Measurements from ENCODE around the gene LGI1. TPM values are rescaled to one million over a fixed set of nuclear protein-coding genes. Genes with fewer than 3 reads are reported as not detected.

Gene LGI1
- total RNA-seq, 1 donor from 2014 or later = 0.13 TPM

DNA sequence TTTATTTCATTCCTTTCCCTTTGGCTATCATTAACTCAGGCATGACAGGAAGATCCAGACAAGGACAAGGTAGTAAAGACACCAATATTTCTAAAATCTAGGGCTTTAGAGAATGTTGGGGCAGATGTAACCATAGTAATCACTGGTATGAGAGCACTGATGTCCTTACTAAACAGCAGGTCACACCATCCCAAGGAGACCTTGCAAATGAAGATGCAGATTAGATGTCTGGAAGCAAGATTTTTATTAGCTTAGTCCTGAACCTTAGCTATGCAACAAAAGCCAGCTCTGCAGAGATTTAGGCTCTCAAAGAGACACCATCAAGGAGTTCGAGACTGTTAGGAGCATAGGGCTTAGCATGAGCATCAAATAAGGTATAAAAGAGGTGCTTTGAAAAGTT, 31.7 kb upstream of the LGI1 start:
- no peaks in the 10 kb centered on the region for H3K4me1 Mint-ChIP-seq
- H3K36me3 Mint-ChIP-seq = no peaks in the 10 kb centered on the region
- TF ChIP-seq, protein P1, sequence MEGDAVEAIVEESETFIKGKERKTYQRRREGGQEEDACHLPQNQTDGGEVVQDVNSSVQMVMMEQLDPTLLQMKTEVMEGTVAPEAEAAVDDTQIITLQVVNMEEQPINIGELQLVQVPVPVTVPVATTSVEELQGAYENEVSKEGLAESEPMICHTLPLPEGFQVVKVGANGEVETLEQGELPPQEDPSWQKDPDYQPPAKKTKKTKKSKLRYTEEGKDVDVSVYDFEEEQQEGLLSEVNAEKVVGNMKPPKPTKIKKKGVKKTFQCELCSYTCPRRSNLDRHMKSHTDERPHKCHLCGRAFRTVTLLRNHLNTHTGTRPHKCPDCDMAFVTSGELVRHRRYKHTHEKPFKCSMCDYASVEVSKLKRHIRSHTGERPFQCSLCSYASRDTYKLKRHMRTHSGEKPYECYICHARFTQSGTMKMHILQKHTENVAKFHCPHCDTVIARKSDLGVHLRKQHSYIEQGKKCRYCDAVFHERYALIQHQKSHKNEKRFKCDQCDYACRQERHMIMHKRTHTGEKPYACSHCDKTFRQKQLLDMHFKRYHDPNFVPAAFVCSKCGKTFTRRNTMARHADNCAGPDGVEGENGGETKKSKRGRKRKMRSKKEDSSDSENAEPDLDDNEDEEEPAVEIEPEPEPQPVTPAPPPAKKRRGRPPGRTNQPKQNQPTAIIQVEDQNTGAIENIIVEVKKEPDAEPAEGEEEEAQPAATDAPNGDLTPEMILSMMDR (IDR thresholded peaks at IDR 0.05; ENCODE audit: unreplicated experiment) = no peak
- no peak for DNase-seq (ENCODE audit: low spot score in 2 of 2, unreplicated experiment in 2 of 2)
- no peak overlapping the region for H3K27ac Mint-ChIP-seq
- H3K4me3 Mint-ChIP-seq = no peak overlapping the region
- peaks cover 45% of the 10 kb centered on the region for H3K27me3 Mint-ChIP-seq (ENCODE audit: low read depth)
- H3K9me3 Mint-ChIP-seq = no peaks in the 10 kb centered on the region

DNA sequence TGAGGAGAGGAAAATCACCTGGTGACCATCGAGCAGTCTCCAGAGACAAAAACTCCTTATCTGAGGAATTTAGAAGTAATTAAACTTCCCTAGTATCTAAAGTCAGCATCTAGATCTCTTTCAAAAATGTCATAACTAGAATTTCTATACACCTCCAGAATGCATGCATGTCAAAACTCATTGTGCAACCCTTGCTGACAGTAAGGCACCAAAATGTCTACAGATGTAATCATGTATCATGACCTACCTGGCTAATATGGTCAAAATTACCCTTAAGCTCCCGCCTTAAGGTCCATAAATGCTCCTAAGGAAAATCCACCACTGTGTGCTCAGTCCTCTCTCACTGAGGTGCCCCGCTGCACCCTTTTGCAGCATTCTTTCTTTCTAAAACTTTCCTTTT, 16.4 kb upstream of the LGI1 start:
- TF ChIP-seq, protein P1 (IDR thresholded peaks at IDR 0.05; ENCODE audit: unreplicated experiment) = no peak
- H3K27ac Mint-ChIP-seq = no peak overlapping the region
- H3K4me1 Mint-ChIP-seq = peaks cover 3% of the 10 kb centered on the region
- peaks cover 8% of the 10 kb centered on the region for H3K27me3 Mint-ChIP-seq (ENCODE audit: low read depth)
- H3K4me3 Mint-ChIP-seq = no peak overlapping the region
- no peaks in the 10 kb centered on the region for H3K36me3 Mint-ChIP-seq
- H3K9me3 Mint-ChIP-seq = peaks cover 4% of the 10 kb centered on the region
- no peak for DNase-seq (ENCODE audit: low spot score in 2 of 2, unreplicated experiment in 2 of 2)

DNA sequence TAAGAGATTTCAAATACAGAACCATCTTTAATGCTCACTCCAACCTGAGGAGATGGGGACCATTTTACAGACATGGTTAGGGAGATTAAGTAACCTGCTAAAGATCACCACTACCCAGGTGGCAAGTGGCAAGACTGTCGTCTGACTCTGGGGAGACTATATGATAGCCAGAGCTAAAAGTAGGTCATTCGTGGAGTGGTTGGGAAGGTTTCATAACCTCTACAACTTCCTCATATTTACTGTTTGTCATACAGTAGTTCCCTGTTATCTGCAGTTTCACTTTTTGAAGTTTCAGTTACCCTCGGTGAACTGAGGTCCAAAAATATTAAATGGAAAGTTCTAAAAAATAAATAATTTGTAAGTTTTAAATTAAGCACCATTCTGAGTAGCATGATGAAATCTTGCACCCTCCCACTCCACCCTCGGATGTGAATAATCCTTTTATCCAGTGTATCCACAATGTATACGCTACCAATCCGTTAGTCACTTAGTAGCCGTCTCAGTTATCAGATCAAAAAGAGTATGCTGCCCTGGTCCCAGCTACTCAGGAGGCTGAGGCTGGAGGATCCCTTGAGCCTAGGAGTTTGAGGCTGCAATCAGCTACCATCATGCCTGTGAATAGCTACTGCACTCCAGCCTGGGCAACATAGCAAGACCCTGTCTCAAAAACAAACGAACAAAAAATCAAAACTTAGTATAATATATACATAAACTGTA, 14.9 kb upstream of the LGI1 start:
- TF ChIP-seq, protein P1 (IDR thresholded peaks at IDR 0.05; ENCODE audit: unreplicated experiment) = no peak
- peaks cover 4% of the 10 kb centered on the region for H3K9me3 Mint-ChIP-seq
- peaks cover 10% of the 10 kb centered on the region for H3K4me1 Mint-ChIP-seq
- no peak overlapping the region for H3K27ac Mint-ChIP-seq
- H3K27me3 Mint-ChIP-seq (ENCODE audit: low read depth) = peaks cover 4% of the 10 kb centered on the region
- DNase-seq (ENCODE audit: low spot score in 2 of 2, unreplicated experiment in 2 of 2) = no peak
- H3K36me3 Mint-ChIP-seq = no peaks in the 10 kb centered on the region
- no peak overlapping the region for H3K4me3 Mint-ChIP-seq

DNA sequence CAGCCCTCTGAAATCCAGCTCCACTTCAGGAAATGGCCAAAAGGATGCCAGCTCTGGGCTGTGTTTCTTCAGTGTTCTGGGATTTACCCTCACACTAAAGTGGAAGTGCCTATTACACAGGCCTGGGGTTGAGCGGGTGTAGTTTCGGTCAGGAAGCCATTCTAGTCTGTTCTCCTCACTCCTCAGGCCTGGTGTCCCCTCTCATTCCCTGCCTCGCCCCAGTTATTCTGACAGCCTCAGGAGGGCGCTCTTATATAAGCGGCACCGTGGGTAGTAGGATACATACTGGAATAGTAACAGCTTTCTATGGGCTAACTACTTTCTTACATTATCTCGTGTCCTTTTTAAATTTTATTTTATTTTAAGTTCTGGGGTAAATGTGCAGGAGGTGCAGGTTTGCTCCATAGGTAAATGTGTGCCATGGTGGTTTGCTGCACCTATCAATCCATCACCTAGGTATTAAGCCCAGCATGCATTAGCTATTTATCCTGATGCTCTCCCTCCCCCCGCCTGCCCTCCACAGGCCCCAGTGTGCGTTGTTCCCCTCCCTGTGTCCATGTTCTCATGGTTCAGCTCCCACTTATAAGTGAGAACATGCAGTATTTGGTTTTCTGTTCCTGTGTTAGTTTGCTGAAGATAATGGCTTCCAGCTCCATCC, 12.2 kb upstream of the LGI1 start:
- DNase-seq (ENCODE audit: low spot score in 2 of 2, unreplicated experiment in 2 of 2) = no peak
- H3K27me3 Mint-ChIP-seq (ENCODE audit: low read depth) = no peaks in the 10 kb centered on the region
- H3K9me3 Mint-ChIP-seq = no peaks in the 10 kb centered on the region
- H3K36me3 Mint-ChIP-seq = no peaks in the 10 kb centered on the region
- no peak overlapping the region for H3K4me3 Mint-ChIP-seq
- TF ChIP-seq, protein P1 (IDR thresholded peaks at IDR 0.05; ENCODE audit: unreplicated experiment) = no peak
- peaks cover 10% of the 10 kb centered on the region for H3K4me1 Mint-ChIP-seq
- H3K27ac Mint-ChIP-seq = peak overlapping the region; percentile 71

DNA sequence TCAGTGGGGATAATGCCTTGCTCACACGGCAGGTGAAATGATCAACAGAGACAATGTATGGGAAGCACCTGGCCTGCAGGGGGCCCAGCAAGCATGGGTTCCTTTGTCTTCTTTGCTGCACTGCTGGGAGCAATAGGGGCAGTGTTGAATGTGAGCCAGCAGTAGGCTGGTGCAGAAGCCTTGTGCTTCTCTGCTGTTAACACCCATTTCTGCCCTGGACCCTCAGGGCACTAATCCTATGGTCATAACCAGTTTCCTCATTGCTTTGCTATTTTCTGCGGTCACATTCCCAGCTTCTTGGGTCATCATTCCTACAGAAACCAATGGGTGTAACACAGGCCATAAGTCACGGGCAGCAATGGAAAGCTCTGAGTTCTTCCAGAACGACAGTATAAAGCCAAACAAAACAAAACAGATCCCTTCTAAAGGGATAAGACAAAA, 10.9 kb upstream of the LGI1 start:
- no peaks in the 10 kb centered on the region for H3K36me3 Mint-ChIP-seq
- H3K4me3 Mint-ChIP-seq = no peak overlapping the region
- H3K27ac Mint-ChIP-seq = peak overlapping the region; percentile 92
- no peaks in the 10 kb centered on the region for H3K9me3 Mint-ChIP-seq
- H3K27me3 Mint-ChIP-seq (ENCODE audit: low read depth) = no peaks in the 10 kb centered on the region
- peaks cover 10% of the 10 kb centered on the region for H3K4me1 Mint-ChIP-seq
- DNase-seq (ENCODE audit: low spot score in 2 of 2, unreplicated experiment in 2 of 2) = no peak
- TF ChIP-seq, protein P1 (IDR thresholded peaks at IDR 0.05; ENCODE audit: unreplicated experiment) = no peak

All from mesothelial cell of epicardium (in vitro differentiated cells).